ENCODE results near the gene ANKRD30BL. TPM values are rescaled to one million over a fixed set of nuclear protein-coding genes. Genes with fewer than 3 reads are reported as not detected.
"Not testable (repeated sequence)": the region's sequence is repeated elsewhere in the genome, so short reads cannot be mapped to it uniquely, and the experiment has no call there.

ANKRD30BL gene, protein sequence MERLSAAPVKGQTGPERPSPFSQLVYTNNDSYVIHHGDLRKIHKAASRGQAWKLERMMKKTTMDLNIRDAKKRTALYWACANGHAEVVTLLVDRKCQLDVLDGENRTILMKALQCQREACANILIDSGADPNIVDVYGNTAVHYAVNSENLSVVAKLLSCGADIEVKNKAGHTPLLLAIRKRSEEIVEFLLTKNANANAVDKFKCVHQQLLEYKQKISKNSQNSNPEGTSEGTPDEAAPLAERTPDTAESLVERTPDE
- total RNA-seq = not detected

GRCh38 chr2:132161161-132162124 lies at the start of gene ANKRD30BL:
Gene ANKRD30BL (minus strand): TSS chr2:132161952. CDS start chr2:132161705, 247 bp downstream.
- not testable (repeated sequence) for H3K4me3 ChIP-seq, H3K4me1 ChIP-seq, DNase-seq, H3K36me3 ChIP-seq, H3K27me3 ChIP-seq, H3K9me3 ChIP-seq, H3K27ac ChIP-seq

GRCh38 chr2:132202866-132203265 lies 41.1 kb upstream of the ANKRD30BL start:
- not testable (repeated sequence) for H3K4me3 ChIP-seq, H3K9me3 ChIP-seq, H3K36me3 ChIP-seq, DNase-seq, H3K4me1 ChIP-seq, H3K27me3 ChIP-seq, H3K27ac ChIP-seq

- H3K9me3 ChIP-seq, H3K27me3 ChIP-seq, H3K4me3 ChIP-seq, H3K36me3 ChIP-seq, H3K27ac ChIP-seq, H3K4me1 ChIP-seq, DNase-seq: not testable (repeated sequence)
These were observed 31.1 kb upstream of the ANKRD30BL start for GRCh38 chr2:132192854-132193253.

DNA sequence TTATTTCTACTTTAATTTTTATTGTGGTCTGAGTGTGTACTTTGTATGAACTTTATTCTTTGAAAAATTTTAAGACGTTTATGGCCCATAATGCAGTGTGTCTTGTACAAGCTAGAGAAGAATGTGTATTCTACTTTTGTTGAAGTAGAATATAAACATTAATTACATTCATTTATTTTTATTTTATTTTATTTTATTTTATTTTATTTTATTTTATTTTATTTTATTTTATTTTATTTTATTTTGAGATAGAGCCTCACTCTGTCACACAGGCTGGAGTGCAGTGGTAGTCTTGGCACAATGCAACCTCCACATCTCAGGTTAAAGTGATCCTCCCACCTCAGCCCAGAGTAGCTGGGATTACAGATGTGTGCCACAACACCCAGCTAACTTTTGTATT lies 5.3 kb upstream of the ANKRD30BL start:
- DNase-seq, H3K4me3 ChIP-seq, H3K27ac ChIP-seq, H3K9me3 ChIP-seq, H3K36me3 ChIP-seq, H3K27me3 ChIP-seq, H3K4me1 ChIP-seq: not testable (repeated sequence)

GRCh38 chr2:132162125-132162660 lies 441 bp upstream of the ANKRD30BL start:
- not testable (repeated sequence) for DNase-seq, H3K9me3 ChIP-seq, H3K4me3 ChIP-seq, H3K4me1 ChIP-seq, H3K27me3 ChIP-seq, H3K36me3 ChIP-seq, H3K27ac ChIP-seq

DNA sequence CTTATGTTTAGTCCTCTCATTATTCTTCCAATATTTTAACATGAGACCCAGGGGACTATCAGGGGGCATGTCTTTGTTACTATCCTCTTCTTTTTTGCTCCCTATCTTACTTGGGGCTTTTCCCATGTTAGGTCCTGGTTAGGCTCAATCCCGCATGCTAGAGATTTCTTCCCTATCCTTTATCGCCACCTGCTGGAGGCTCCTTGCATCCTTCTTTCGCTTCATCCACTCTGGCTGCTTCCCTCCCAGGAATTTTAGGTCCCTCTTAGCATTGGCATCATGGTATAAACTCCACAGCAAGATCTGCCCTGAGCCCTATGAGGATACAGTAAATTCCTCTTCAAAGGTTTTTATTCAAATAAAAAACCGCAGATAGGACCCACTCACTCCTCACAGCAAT lies 15.0 kb downstream of the ANKRD30BL start:
- peak in 5 of 6 experiments; percentile 24 to 68 (median 52) for TF ChIP-seq CTCF (IDR thresholded peaks at IDR 0.05)
- not testable (repeated sequence) for H3K4me1 ChIP-seq, H3K36me3 ChIP-seq, H3K9me3 ChIP-seq, H3K27ac ChIP-seq, H3K4me3 ChIP-seq, H3K27me3 ChIP-seq
- peak; percentile 16 to 74 (median 49) for DNase-seq

Small RNA genes lying within 50 kb of the gene (small RNA-seq; reads per million reads assigned to genes)
- gene RNU6-1132P = 0 reads per million in 2 donors

All from Peyer's patch (tissue), 4 donors.